NCI-H2227 (cell line): ENCODE measurements around the gene MRPL52.

ENCODE experiments used
- DNase-seq: peaks from one replicate; lab custom pipeline; 2025; ENCODE audit not compliant: unreplicated experiment; lab: John Stamatoyannopoulos, UW

MRPL52 gene

DNA sequence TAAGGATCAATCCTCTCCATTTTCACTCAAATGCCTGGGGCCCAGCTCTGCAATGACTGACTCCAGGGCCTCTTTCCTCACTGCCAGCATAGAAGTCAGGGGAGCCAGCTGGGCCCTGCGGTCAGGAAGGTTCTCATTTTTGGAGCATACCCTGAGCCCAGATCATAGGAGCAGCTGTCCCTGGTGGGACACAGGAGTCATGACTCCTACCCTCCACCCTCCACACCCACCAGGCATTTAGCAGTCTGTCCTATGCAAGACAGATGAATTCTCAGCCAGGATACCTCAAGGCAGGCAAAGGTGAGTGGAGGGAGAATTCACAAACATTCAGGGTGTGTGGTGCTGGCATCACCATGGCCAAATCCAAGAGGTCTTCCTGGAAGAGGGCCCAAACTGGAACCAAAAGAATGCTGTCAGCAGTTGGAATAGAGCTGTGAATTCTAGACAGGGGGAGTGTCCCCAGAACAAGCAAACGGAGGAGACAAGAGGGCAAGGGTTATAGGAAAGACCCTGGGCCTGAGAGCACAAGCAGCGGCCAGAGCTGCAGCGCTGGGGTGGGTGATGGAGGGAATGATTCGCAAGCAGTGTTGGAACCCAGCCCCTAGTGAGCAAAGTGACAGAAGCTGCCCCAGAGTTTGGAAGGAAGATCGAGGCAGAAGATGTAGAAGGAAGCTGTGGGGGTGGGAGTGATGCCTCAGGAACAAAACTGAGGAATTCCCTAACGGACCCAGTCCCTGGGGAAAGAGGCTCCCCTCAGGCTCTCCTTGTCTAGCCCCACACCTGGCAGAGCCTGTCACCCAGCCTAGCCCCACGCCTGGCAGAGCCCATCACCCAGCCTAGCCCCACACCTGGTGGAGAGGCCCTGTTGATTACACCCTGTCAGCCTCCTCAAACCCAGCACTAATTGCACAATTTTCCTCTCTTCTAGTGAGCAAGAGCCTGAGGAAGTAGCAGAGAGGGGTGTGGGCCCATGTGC, 48.9 kb downstream of the MRPL52 start:
- no peak for DNase-seq

DNA sequence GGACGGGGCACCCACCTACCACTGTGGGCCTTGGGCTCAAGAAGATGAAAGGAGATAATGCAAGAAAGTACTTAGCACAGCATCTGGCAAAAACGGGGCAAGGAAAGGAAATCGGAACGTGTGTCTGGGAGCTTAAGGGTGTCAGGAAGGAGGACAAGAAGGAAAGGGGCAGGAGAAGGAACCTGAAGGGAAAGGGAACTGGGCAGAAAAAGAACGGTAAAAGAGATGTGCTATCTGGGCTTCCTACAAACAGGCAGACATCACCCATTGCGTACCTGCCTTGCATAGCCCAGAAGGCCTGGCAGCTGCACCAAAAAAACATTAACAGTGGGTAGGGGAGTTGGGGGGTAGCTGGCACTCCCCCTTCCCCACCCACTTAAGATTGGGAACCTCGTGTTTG, 52.4 kb downstream of the MRPL52 start:
- DNase-seq, result no peak

DNA sequence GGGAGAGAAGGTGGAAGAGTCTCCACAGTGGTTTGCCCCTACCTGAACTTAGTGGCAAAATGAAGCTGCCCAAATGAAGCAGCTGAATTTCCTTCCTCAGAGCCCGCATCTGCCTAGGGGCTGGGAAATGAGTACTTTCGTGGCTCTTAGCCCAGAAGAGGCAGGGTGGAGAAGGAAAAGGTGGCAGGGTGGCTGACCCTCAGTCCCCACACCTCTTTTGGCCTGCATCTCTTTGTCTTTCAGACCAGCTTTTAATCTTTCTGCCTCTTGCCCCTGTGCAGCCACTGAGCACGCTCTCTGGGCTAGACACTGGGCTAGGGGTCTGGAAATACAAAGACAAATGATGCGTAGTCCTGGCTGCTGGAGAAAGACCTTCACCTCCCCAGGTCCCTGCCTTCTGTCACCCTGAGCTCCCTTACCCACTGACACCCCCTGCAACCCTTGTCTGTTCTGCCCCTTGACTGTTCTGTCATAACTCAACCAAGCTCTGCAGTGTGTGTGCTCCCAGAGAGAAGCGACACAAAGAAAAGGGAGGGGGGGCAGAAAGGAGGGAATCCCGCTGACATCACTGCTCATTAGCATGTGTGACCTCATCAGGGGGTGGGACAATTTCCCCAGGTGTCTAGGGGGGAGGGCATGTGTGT, 53.0 kb downstream of the MRPL52 start:
- peak; percentile 76 for DNase-seq

DNA sequence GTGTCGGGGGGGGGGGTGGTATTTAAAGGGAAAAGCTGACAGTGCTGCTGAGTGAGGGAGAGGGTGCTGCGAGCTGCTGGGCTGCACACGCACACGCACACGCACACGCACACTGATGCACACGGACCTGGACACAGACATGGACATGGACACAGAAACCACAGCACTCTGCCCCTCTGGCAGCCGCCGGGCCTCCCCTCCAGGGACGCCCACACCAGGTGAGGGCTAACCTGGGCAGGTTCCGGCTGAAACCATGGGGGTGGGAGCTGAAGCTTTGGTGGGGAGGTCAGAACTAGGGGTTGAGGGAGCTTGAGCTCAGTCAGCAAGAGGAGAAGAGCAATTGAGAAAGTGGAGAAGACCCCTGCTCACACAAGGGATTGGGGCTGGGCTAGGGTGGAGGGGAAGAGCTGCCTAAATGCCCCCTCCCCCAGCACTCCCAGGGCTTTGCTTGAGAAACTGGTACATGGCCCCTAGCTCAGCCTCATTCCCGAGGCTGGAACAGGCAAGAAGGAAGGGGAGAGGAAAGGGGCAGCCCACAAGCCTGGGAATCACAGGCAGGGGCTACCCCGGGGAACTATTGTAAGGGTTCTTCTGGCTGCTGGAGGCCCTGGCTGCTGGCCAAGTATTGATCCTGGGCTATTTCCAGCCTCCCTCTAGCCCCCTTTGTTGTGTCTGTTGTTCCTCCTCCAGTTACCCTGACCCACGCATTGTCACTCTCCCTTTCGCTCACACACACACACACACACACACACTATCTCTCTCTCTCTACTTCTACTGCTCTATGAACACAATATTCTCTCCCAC, 53.7 kb downstream of the MRPL52 start, which contains the start of gene REM2:
REM2 (plus strand) TSS at position 50 of the 804 bp plus-strand sequence; CDS start at position 116, 66 bp downstream.
- peak; percentile 80 for DNase-seq

DNA sequence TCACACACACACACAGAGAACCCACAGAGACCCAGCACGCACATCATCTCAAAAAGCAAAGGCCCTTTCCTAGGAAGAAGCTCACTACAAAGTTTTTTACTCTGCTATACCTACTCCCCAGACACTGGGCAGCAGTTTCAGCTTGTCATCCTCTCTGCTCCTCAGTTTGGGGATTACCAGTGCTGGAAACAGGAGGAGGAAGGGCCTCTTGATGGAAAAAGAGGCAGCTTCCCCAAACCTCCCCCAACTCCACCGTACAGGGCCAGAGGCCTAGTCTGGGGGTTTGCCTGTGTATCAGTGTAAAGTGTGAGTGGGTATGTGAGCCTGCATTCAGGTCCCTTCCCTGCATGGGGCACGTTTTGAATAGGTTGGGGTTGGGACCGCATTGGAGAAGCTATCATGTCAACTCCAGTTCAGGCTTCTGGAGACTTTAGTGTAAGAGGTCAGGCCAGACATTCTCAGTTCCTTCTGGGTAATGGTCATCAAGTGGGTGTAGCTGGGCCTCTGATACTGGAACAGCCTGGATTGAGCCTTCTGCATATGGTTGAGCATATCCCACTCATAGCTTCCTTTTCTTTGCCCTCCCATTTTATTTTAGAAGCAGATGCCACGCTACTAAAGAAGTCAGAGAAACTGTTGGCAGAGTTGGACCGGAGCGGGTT, 54.5 kb downstream of the MRPL52 start:
- no peak for DNase-seq
